H54 (cell line): ENCODE data around the gene MED16.
A peak's percentile ranks its signal among the peaks of the same experiment; 100 is the strongest.
"Not testable (repeated sequence)": the region's sequence is repeated elsewhere in the genome, so short reads cannot be mapped to it uniquely, and the experiment has no call there.

Experiments used
- DNase-seq: peaks from one replicate; pipeline ENCODE4 v3.0.0; 2011; ENCODE audit warnings: low spot score, mixed read lengths; ENCODE audit not compliant: insufficient read length
- FAIRE-seq: peaks from 3 replicates; lab custom pipeline; 2011; peaks lifted over from hg19 to GRCh38; lab: Jason Lieb, UNC
- POLR2A ChIP-seq: IDR thresholded peaks from 2 replicates; pipeline ENCODE4 v1.6.1; 2011; ENCODE audit warnings: low read depth, mild to moderate bottlenecking, low read length

Gene MED16

GRCh38 chr19:881385-882071 lies 11.5 kb downstream of the MED16 start:
- FAIRE-seq (no peak), DNase-seq (no peak)
- TF ChIP-seq POLR2A: no peak

- DNase-seq: no peak
- no peak for FAIRE-seq
- no peak for TF ChIP-seq POLR2A
These were observed 13.1 kb downstream of the MED16 start for GRCh38 chr19:879711-880438.

GRCh38 chr19:878751-879561 lies 14.0 kb downstream of the MED16 start:
- not testable (repeated sequence) for FAIRE-seq, DNase-seq

- FAIRE-seq, DNase-seq: not testable (repeated sequence)
These were observed 14.9 kb downstream of the MED16 start for GRCh38 chr19:877992-878660.

- TF ChIP-seq POLR2A: no peak
- DNase-seq (no peak), FAIRE-seq (no peak)
These were observed 16.1 kb downstream of the MED16 start for GRCh38 chr19:876780-877314.

- DNase-seq (no peak), FAIRE-seq (no peak)
- no peak for TF ChIP-seq POLR2A
These were observed 16.9 kb downstream of the MED16 start for GRCh38 chr19:876089-876488.

GRCh38 chr19:875265-875879 lies 17.6 kb downstream of the MED16 start:
- FAIRE-seq: no peak
- no peak for TF ChIP-seq POLR2A
- no peak for DNase-seq

GRCh38 chr19:873561-874041 lies 19.4 kb downstream of the MED16 start:
- FAIRE-seq (no peak), DNase-seq (no peak)
- no peak for TF ChIP-seq POLR2A

- TF ChIP-seq POLR2A: no peak
- no peak for FAIRE-seq
- peak; percentile 82 for DNase-seq
These were observed 19.9 kb downstream of the MED16 start for GRCh38 chr19:873084-873483.

GRCh38 chr19:872266-872951 lies 20.6 kb downstream of the MED16 start:
- no peak for TF ChIP-seq POLR2A
- no peak for FAIRE-seq
- peak; percentile 92 for DNase-seq

GRCh38 chr19:871446-872265 lies 21.3 kb downstream of the MED16 start:
- DNase-seq: no peak
- TF ChIP-seq POLR2A: no peak
- no peak for FAIRE-seq

GRCh38 chr19:870963-871401 lies 22.0 kb downstream of the MED16 start:
- FAIRE-seq (no peak), DNase-seq (no peak)
- TF ChIP-seq POLR2A: no peak
